PFSK-1 (cell line): ENCODE measurements around the gene ULK4.

Experiments used
- POLR2AphosphoS5 ChIP-seq: IDR thresholded peaks from 2 replicates; pipeline ENCODE4 v1.6.1; 2012; ENCODE audit warnings: low read depth, mild to moderate bottlenecking, control low read depth, low read length, moderate library complexity
- REST ChIP-seq, 2 experiments: IDR thresholded peaks; 2 replicates each; pipeline versions ENCODE4 v1.6.1 to v1.8.0; 2011 to 2012; ENCODE audit warnings: low read depth in 2 of 2, low read length in 2 of 2, control low read depth in 1 of 2, inconsistent platforms in 1 of 2, mild to moderate bottlenecking in 1 of 2, moderate library complexity in 1 of 2; ENCODE audit not compliant: insufficient read depth in 1 of 2

GRCh38 chr3:41248525-41248924 lies 713.4 kb downstream of the ULK4 start:
- no peak for TF ChIP-seq REST (IDR thresholded peaks at IDR 0.05; ENCODE audit: insufficient read depth in 1 of 2, low read depth in 2 of 2, low read length in 2 of 2)
- TF ChIP-seq POLR2AphosphoS5 = no peak
